ENCODE measurements around the gene PRDM11.
A peak's percentile ranks its signal among the peaks of the same experiment; 100 is the strongest.

GRCh38 chr11:45105233-45105983, 41.0 kb upstream of the PRDM11 start:
- TF ChIP-seq CTCF (IDR thresholded peaks at IDR 0.05) (peak; percentile 86 to 95 (median 91)), POLR2A (IDR thresholded peaks at IDR 0.05) (no peak)
